CD14-positive monocyte (primary cell): ENCODE measurements around the gene SPAG5. TPM values are rescaled to one million over a fixed set of nuclear protein-coding genes. Genes with fewer than 3 reads are reported as not detected.

ENCODE experiments used
- DNase-seq, 3 donors: peaks; one replicate each; pipeline ENCODE4 v3.0.0-alpha.2; 2011 to 2022
- H2AFZ ChIP-seq: 2 replicates; pipeline ENCODE4 v1.6.0; 2012; ENCODE audit warnings: mild to moderate bottlenecking, low read depth, low read length, inconsistent platforms; ENCODE audit not compliant: insufficient read depth, poor library complexity, severe bottlenecking
- H3K27ac ChIP-seq, 2 donors: 1 replicate in 1 of 2; 2 replicates in 1 of 2; pipeline ENCODE4 v1.5.1; 2012 to 2013; ENCODE audit warnings: low read length in 2 of 2, control low read depth in 1 of 2, inconsistent platforms in 1 of 2, low read depth in 1 of 2, mild to moderate bottlenecking in 1 of 2
- H3K27me3 ChIP-seq, 2 donors: one replicate each; pipeline versions ENCODE4 v1.6.0 to v1.6.1; 2011 to 2013; ENCODE audit warnings: low read length in 2 of 2; ENCODE audit not compliant: control insufficient read depth in 2 of 2, insufficient read depth in 2 of 2
- H3K36me3 ChIP-seq, 2 donors: replicated peaks in 1 of 2; 1 replicate in 1 of 2; 2 replicates in 1 of 2; pipeline versions ENCODE4 v1.5.1 to v1.6.1; 2012 to 2013; ENCODE audit warnings: low read length in 2 of 2, control low read depth in 1 of 2, inconsistent platforms in 1 of 2, mild to moderate bottlenecking in 1 of 2; ENCODE audit not compliant: insufficient read depth in 2 of 2, control insufficient read depth in 1 of 2
- H3K4me1 ChIP-seq, 2 donors: 1 replicate in 1 of 2; 2 replicates in 1 of 2; pipeline versions ENCODE4 v1.5.1 to v1.6.1; 2012 to 2013; ENCODE audit warnings: low read length in 2 of 2, control low read depth in 1 of 2, inconsistent platforms in 1 of 2, mild to moderate bottlenecking in 1 of 2, moderate library complexity in 1 of 2; ENCODE audit not compliant: insufficient read depth in 2 of 2, control insufficient read depth in 1 of 2
- H3K4me2 ChIP-seq: replicated peaks from 2 replicates; pipeline ENCODE3; 2012; ENCODE audit warnings: low read length, moderate library complexity, mild to moderate bottlenecking; ENCODE audit not compliant: poor library complexity, severe bottlenecking; ENCODE audit errors: extremely low read depth
- H3K4me3 ChIP-seq, 3 experiments: fragments of 200-600 bp in 1 of 3; sonication (generic) in 1 of 3; replicated peaks in 1 of 3; 1 replicate in 2 of 3; 2 replicates in 1 of 3; pipeline ENCODE4 v1.5.1; 2011 to 2013; ENCODE audit warnings: low read length in 3 of 3, mild to moderate bottlenecking in 3 of 3, control low read depth in 2 of 3, low read depth in 2 of 3, inconsistent platforms in 1 of 3, moderate library complexity in 1 of 3
- H3K79me2 ChIP-seq: 2 replicates; pipeline ENCODE4 v1.6.0; 2012; ENCODE audit warnings: mild to moderate bottlenecking, control low read depth, inconsistent platforms, low read length, moderate library complexity; ENCODE audit not compliant: insufficient read depth
- H3K9ac ChIP-seq: 2 replicates; pipeline ENCODE4 v1.6.0; 2017; ENCODE audit warnings: low read length, mild to moderate bottlenecking; ENCODE audit not compliant: insufficient read depth, poor library complexity, severe bottlenecking
- H3K9me3 ChIP-seq, 2 donors: replicated peaks in 1 of 2; 1 replicate in 1 of 2; 2 replicates in 1 of 2; pipeline versions ENCODE4 v1.5.1 to v1.6.1; 2012 to 2013; ENCODE audit warnings: low read length in 2 of 2, control low read depth in 1 of 2; ENCODE audit not compliant: control insufficient read depth in 1 of 2, insufficient read depth in 1 of 2
- H4K20me1 ChIP-seq: 2 replicates; pipeline ENCODE4 v1.6.0; 2012; ENCODE audit warnings: mild to moderate bottlenecking, low read length, control low read depth, moderate library complexity; ENCODE audit not compliant: insufficient read depth
- H3K27ac Mint-ChIP-seq, 7 donors: one replicate each; pipeline ENCODE4 v1.8.0; 2020; ENCODE audit warnings: mild to moderate bottlenecking in 7 of 7, mixed read lengths in 7 of 7, moderate library complexity in 6 of 7, inconsistent platforms in 2 of 7
- H3K27me3 Mint-ChIP-seq, 3 donors: one replicate each; pipeline ENCODE4 v1.8.0; 2021 to 2022; ENCODE audit warnings: low read depth in 3 of 3, mild to moderate bottlenecking in 3 of 3, mixed read lengths in 3 of 3, moderate library complexity in 3 of 3, inconsistent platforms in 1 of 3
- H3K36me3 Mint-ChIP-seq, 2 donors: one replicate each; pipeline ENCODE4 v1.8.0; 2020; ENCODE audit warnings: mixed read lengths in 2 of 2, inconsistent platforms in 1 of 2, mild to moderate bottlenecking in 1 of 2
- H3K4me1 Mint-ChIP-seq: one replicate; pipeline ENCODE4 v1.8.0; 2020; ENCODE audit warnings: mild to moderate bottlenecking, mixed read lengths
- H3K4me3 Mint-ChIP-seq, 2 donors: one replicate each; pipeline ENCODE4 v1.8.0; 2020; ENCODE audit warnings: mild to moderate bottlenecking in 2 of 2, mixed read lengths in 2 of 2, moderate library complexity in 1 of 2
- H3K9me3 Mint-ChIP-seq, 7 donors: one replicate each; pipeline ENCODE4 v1.8.0; 2020 to 2022; ENCODE audit warnings: mixed read lengths in 7 of 7, mild to moderate bottlenecking in 6 of 7, moderate library complexity in 6 of 7, inconsistent platforms in 2 of 7
- WGBS: methylation state at CpG from one replicate; pipeline ENCODE4 v1.1.5; 2013; ENCODE audit warnings: missing lambda C conversion rate; ENCODE audit not compliant: insufficient coverage; 5-methylcytosine and 5-hydroxymethylcytosine counted together
- intact Hi-C, 2 donors: fragments of 100-400 bp; cut with micrococcal nuclease; formaldehyde crosslinking; loops; one replicate each; pipeline versions ENCODE4 v1.15.0 to v1.15.1; 2023
- polyA plus RNA-seq, 3 donors: library from polyadenylated mRNA; depleted of rRNA in 1 of 3; unstranded in 2 of 3; stranded (reverse) in 1 of 3; fragments of 300-500 nt in 2 of 3; fragments of >200 nt in 1 of 3; fragmentation: Illumina TruSeq in 2 of 3; gene quantifications; 1 replicate in 2 of 3; 2 replicates in 1 of 3; pipeline ENCODE4 v1.2.3, GENCODE V29; 2012 to 2021
- TF ChIP-seq, protein P1 (sequence below): fragments of 200-600 bp; IDR thresholded peaks from one replicate; pipeline ENCODE4 v1.8.0; 2022; ENCODE audit warnings: antibody characterized with exemption, mild to moderate bottlenecking

SPAG5 gene
- polyA plus RNA-seq, 3 donors, result 7.7 TPM; not detected in 2

DNA sequence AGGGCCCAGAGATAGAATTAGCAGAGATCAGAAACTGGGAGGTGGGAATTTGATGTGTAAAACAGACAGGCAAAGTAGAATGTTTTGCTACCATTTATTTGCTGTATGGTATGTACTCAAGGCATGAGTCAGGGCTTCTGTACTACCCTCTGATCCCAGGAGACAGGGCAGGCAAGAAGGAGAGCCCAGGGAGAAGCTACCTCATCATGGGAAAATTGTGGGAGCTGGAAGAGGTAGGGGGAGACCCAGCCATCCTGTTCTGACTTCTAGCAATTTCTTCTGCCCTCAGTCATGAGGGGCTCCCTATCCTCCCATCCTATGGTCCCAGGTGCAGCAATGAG is 25.8 kb downstream of the SPAG5 start:
- H3K4me1 Mint-ChIP-seq, result peaks cover 42% of the 10 kb centered on the region
- H4K20me1 ChIP-seq, result peaks cover 4% of the 10 kb centered on the region
- no peak overlapping the region for H3K27ac ChIP-seq
- no peaks in the 10 kb centered on the region for H3K27me3 ChIP-seq
- H3K4me3 Mint-ChIP-seq, result no peak overlapping the region
- peaks cover 2 to 4% (median 3%) of the 10 kb centered on the region in 3 donors for H3K27me3 Mint-ChIP-seq
- H3K9ac ChIP-seq, result no peak overlapping the region
- H3K9me3 ChIP-seq, result no peaks in the 10 kb centered on the region
- H3K36me3 Mint-ChIP-seq, result peaks cover 2 to 16% of the 10 kb centered on the region in 2 donors
- TF ChIP-seq, protein P1, sequence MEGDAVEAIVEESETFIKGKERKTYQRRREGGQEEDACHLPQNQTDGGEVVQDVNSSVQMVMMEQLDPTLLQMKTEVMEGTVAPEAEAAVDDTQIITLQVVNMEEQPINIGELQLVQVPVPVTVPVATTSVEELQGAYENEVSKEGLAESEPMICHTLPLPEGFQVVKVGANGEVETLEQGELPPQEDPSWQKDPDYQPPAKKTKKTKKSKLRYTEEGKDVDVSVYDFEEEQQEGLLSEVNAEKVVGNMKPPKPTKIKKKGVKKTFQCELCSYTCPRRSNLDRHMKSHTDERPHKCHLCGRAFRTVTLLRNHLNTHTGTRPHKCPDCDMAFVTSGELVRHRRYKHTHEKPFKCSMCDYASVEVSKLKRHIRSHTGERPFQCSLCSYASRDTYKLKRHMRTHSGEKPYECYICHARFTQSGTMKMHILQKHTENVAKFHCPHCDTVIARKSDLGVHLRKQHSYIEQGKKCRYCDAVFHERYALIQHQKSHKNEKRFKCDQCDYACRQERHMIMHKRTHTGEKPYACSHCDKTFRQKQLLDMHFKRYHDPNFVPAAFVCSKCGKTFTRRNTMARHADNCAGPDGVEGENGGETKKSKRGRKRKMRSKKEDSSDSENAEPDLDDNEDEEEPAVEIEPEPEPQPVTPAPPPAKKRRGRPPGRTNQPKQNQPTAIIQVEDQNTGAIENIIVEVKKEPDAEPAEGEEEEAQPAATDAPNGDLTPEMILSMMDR, result no peak
- DNase-seq, result no peak
- peaks cover 0 to 4% of the 10 kb centered on the region in 2 donors for H3K36me3 ChIP-seq
- H3K4me1 ChIP-seq, result peaks cover 25 to 41% of the 10 kb centered on the region in 2 donors
- no peak overlapping the region for H2AFZ ChIP-seq
- H3K4me2 ChIP-seq, result no peak overlapping the region
- H3K79me2 ChIP-seq, result peaks cover 31% of the 10 kb centered on the region
- H3K9me3 Mint-ChIP-seq, result no peaks in the 10 kb centered on the region
- intact Hi-C loops, result loop anchor here in 1 of 2 donors (10.0 kb wide), 1 partner anchor 238 kb away; the partner anchor contains the start of genes IFT20 and TNFAIP1
- H3K4me3 ChIP-seq, result no peak overlapping the region
- peak overlapping the region in 1 of 7 donors; percentile 14 for H3K27ac Mint-ChIP-seq

DNA sequence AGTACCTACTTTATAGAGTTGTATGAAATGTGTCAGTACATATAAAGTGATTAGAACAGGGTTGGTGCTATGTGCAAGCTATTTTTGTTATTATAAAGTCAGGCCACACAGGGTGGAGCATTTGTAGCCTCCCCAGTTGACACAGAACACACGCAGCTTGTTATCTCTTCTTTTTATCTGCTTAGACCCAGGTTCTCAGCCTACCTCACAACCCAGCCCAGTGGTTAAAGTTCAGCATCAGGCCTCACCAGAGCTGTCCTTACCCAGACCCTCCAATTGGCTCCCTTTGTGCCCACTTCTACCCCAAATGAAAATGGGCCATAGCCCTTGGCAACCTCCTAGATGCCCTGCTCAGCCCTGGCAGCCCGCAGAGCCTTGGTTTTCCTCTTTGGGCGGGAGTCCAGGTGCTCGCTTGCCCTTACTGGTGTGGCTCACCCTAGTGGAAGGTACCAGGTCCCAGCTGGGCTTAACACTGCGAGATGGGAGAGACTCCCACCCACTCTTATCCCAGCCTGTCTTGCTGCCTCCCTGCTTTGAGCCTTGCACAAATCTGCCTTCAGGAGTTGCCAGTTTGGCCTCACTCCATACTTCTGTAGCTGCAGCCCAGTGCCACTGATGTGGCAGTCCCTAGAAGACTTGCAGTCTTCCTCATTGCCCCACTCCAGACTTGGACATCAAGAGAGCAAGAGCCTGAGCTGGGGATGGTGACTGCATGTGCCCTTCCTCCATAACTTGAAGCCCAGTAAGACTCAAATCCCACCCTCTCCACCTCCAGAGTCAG is 26.4 kb downstream of the SPAG5 start:
- peaks cover 48% of the 10 kb centered on the region for H3K4me1 Mint-ChIP-seq

More for the DNA sequence above, 26.4 kb downstream of the SPAG5 start:
- peaks cover 2 to 4% (median 3%) of the 10 kb centered on the region in 3 donors for H3K27me3 Mint-ChIP-seq
- H3K36me3 ChIP-seq, result no peaks in the 10 kb centered on the region
- peak overlapping the region; percentile 80 for H3K9ac ChIP-seq
- 79% methylated on average over 2 of the region's 5 CpGs for WGBS
- no peaks in the 10 kb centered on the region for H3K9me3 Mint-ChIP-seq
- peaks cover 8% of the 10 kb centered on the region for H4K20me1 ChIP-seq
- TF ChIP-seq, protein P1, result no peak
- peak overlapping the region; percentile 88 for H3K4me2 ChIP-seq
- H3K79me2 ChIP-seq, result peaks cover 31% of the 10 kb centered on the region
- H2AFZ ChIP-seq, result peak overlapping the region; percentile 95
- H3K4me1 ChIP-seq, result peaks cover 30 to 47% of the 10 kb centered on the region in 2 donors
- no peaks in the 10 kb centered on the region for H3K27me3 ChIP-seq
- H3K36me3 Mint-ChIP-seq, result peaks cover 2 to 11% of the 10 kb centered on the region in 2 donors
- no peaks in the 10 kb centered on the region for H3K9me3 ChIP-seq
- intact Hi-C loops, result loop anchor here in 1 of 2 donors (10.0 kb wide), 1 partner anchor 238 kb away; the partner anchor contains the start of genes IFT20 and TNFAIP1
- peak overlapping the region in 1 of 3 experiments; percentile 92 for H3K4me3 ChIP-seq
- no peak overlapping the region for H3K27ac ChIP-seq
- H3K4me3 Mint-ChIP-seq, result peak overlapping the region; percentile 93 to 96
- peak overlapping the region in 3 of 7 donors; percentile 5 to 90 (median 14) for H3K27ac Mint-ChIP-seq
- no peak for DNase-seq
